HEK293T (cell line): ENCODE results near the gene TRIL.
A peak's percentile ranks its signal among the peaks of the same experiment; 100 is the strongest.

Source experiments
- CTCF ChIA-PET: fragments of 350-600 bp; formaldehyde crosslinking; extraction: SDS; loops from one replicate; lab custom pipeline; 2021; ENCODE audit warnings: antibody characterized with exemption, inconsistent platforms; lab: Yijun Ruan, JAX
- POLR2A ChIA-PET: fragments of 350-600 bp; formaldehyde crosslinking; extraction: SDS; loops from one replicate; lab custom pipeline; 2020; ENCODE audit warnings: antibody characterized with exemption, inconsistent platforms; lab: Yijun Ruan, JAX
- DNase-seq: peaks from one replicate; pipeline ENCODE4 v3.0.0; 2012; ENCODE audit warnings: mixed read lengths; ENCODE audit errors: extremely low spot score
- ARNT ChIP-seq: fragments of 450-650 bp; IDR thresholded peaks from 2 replicates; pipeline ENCODE4 v1.6.1; 2017; ENCODE audit warnings: mild to moderate bottlenecking
- BHLHE40 ChIP-seq: fragments of 450-650 bp; IDR thresholded peaks from 2 replicates; pipeline ENCODE4 v1.6.1; 2016; ENCODE audit warnings: mild to moderate bottlenecking, moderate library complexity, borderline replicate concordance
- CTBP1 ChIP-seq: fragments of 450-650 bp; IDR thresholded peaks from 2 replicates; pipeline ENCODE4 v1.6.1; 2016; ENCODE audit warnings: borderline replicate concordance
- ELF4 ChIP-seq: fragments of 450-650 bp; IDR thresholded peaks from 2 replicates; pipeline ENCODE4 v1.6.1; 2017; ENCODE audit warnings: antibody characterized with exemption
- FOXA1 ChIP-seq: fragments of 450-650 bp; IDR thresholded peaks from 2 replicates; pipeline ENCODE4 v1.6.1; 2016; ENCODE audit warnings: mild to moderate bottlenecking
- FOXK2 ChIP-seq: fragments of 450-650 bp; IDR thresholded peaks from 2 replicates; pipeline ENCODE4 v1.6.1; 2016; ENCODE audit warnings: mild to moderate bottlenecking
- FOXM1 ChIP-seq: fragments of 450-650 bp; IDR thresholded peaks from 2 replicates; pipeline ENCODE4 v1.6.1; 2017; ENCODE audit warnings: mild to moderate bottlenecking, borderline replicate concordance
- HDGF ChIP-seq: fragments of 450-650 bp; IDR thresholded peaks from 2 replicates; pipeline ENCODE4 v1.6.1; 2017; ENCODE audit warnings: antibody characterized with exemption, borderline replicate concordance
- L3MBTL2 ChIP-seq: fragments of 450-650 bp; conservative IDR thresholded peaks from 2 replicates; pipeline ENCODE4 v1.6.1; 2016; ENCODE audit warnings: mild to moderate bottlenecking
- LEF1 ChIP-seq: fragments of 450-650 bp; IDR thresholded peaks from 2 replicates; pipeline ENCODE4 v1.6.1; 2017; ENCODE audit warnings: mild to moderate bottlenecking, borderline replicate concordance
- NFRKB ChIP-seq: fragments of 450-650 bp; IDR thresholded peaks from 2 replicates; pipeline ENCODE4 v1.6.1; 2016; ENCODE audit warnings: mild to moderate bottlenecking, moderate library complexity
- PKNOX1 ChIP-seq: fragments of 450-650 bp; IDR thresholded peaks from 2 replicates; pipeline ENCODE4 v1.6.1; 2016
- SP1 ChIP-seq: fragments of 450-650 bp; IDR thresholded peaks from 2 replicates; pipeline ENCODE4 v1.6.1; 2017
- SUZ12 ChIP-seq: fragments of 450-650 bp; IDR thresholded peaks from 2 replicates; pipeline ENCODE4 v1.6.1; 2016; ENCODE audit warnings: mild to moderate bottlenecking
- TARDBP ChIP-seq: fragments of 450-650 bp; IDR thresholded peaks from 2 replicates; pipeline ENCODE4 v1.6.1; 2016
- ZNF384 ChIP-seq: fragments of 450-650 bp; IDR thresholded peaks from 2 replicates; pipeline ENCODE4 v1.6.1; 2016

The TRIL gene

GRCh38 chr7:28919510-28919909, 38.6 kb downstream of the TRIL start:
- CTCF ChIA-PET, result interaction anchor here (1.0 kb wide), 1 partner anchor 195 kb away, joined by 4 read pairs; no protein-coding TSS in a partner anchor
- TF ChIP-seq LEF1 (no peak), NFRKB (no peak), PKNOX1 (no peak), CTBP1 (no peak), HDGF (no peak), ARNT (no peak), SUZ12 (no peak), BHLHE40 (no peak), SP1 (no peak), ELF4 (no peak), FOXA1 (no peak), TARDBP (no peak), FOXK2 (no peak), L3MBTL2 (no peak), ZNF384 (no peak), FOXM1 (no peak)
- POLR2A ChIA-PET, result no interaction called here
- DNase-seq, result no peak

DNA sequence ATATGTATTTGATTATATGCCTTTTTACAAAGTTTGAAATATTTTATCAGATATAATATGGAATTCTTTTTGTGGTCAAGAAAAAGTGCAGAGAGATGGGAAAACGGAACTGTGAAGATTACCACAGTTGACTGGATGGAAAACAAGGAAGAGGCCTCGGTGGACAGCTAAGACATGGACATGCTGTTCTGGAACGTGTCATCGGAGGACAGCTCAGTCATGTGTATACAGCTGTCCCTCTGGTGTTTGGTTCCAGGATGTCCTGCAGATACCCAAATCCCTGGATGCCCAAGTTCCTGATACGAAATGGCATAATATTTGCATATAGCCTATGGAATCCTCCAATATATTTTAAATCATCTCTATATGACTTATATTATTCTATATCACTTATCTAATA, 49.4 kb downstream of the TRIL start:
- ChIA-PET CTCF (no interaction called here), POLR2A (no interaction called here)
- TF ChIP-seq ARNT, result no peak
- no peak for TF ChIP-seq FOXM1
- no peak for TF ChIP-seq PKNOX1
- TF ChIP-seq SP1, result no peak
- no peak for DNase-seq

- CTCF ChIA-PET, result interaction anchor here (1.0 to 1.1 kb wide), 3 partner anchors 14 to 185 kb away, joined by 3 to 4 read pairs (median 4); no protein-coding TSS in a partner anchor
- no peak for TF ChIP-seq L3MBTL2
- no peak for TF ChIP-seq FOXM1
- TF ChIP-seq BHLHE40, result no peak
- no peak for TF ChIP-seq FOXK2
- TF ChIP-seq FOXA1, result no peak
- no peak for TF ChIP-seq ELF4
- no peak for TF ChIP-seq LEF1
- TF ChIP-seq ARNT, result no peak
- no peak for TF ChIP-seq ZNF384
- TF ChIP-seq NFRKB, result no peak
- TF ChIP-seq CTBP1, result no peak
- no peak for TF ChIP-seq SP1
- TF ChIP-seq PKNOX1, result no peak
- TF ChIP-seq SUZ12, result no peak
- TF ChIP-seq TARDBP, result no peak
- no peak for TF ChIP-seq HDGF
- POLR2A ChIA-PET, result no interaction called here
- no peak for DNase-seq
Measured at GRCh38 chr7:28905464-28905863, 52.7 kb downstream of the TRIL start.

DNA sequence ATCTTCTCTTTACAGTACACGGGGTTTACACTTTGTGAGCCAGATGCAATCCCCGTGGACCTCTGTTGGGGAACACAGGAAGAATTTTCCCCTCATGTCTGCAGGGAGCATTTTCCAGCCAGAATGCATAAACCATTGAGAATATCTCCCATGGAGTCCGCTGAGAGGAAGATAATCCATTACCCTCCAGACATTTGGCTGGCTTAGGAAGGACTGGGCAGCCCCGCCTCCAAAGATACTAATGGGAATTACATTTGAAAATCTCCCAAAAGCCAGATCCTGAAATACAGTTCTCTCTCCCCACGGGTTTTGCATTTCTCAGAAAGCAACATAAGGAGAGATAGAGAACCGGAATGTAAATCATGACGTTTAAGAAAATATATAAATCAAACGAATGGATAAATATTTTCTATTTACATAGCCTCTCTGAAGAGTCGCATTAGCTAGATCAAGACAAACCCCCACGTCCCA, 53.5 kb downstream of the TRIL start:
- DNase-seq, result peak; percentile 30
- ChIA-PET POLR2A (no interaction called here), CTCF (interaction anchor here (1.0 kb wide), 2 partner anchors 17 kb away, joined by 4 to 5 read pairs; no protein-coding TSS in a partner anchor)
- TF ChIP-seq PKNOX1 (0 out of 2 replicates have a peak, but pooled peaks have one; percentile 10), ARNT (no peak), FOXA1 (no peak)

DNA sequence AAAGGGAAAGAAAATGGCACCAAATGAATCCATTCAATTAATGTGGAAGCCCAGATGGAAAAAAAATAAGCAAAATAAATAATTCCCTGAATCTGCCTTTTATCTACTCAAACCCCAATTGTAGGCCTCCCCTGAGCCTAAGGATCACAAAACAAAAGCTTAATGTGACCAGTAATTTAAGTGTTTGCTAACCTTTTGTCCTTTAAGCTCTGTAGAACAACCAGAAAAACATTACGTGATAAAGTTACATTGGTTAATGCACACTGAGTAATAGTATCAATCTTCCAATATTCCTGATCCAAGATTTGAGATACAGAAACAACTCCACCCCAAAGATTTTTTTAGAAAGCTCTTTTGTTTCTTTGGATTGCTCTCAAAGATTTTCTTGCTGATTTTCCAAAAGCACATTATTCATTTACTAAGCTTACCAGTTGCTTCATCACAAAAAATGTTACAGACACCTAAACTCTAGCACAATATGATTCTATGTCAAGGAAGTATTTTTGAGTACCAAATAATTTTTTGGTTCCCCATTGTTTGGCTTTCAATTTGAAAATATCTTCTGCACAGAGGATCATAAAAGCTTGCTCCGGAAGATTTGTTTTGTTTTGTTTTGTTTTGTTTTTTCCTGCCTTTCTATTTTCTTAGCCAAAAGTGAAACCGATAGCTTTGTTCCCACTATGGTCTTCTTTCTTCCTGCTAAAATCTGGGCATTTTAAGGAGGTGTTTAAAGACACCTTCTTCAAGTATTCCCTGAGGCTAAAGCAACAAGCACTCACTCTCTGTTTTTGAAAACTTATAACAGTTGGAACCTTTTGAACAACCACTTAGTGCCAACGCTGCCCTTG, 54.2 kb downstream of the TRIL start:
- POLR2A ChIA-PET, result no interaction called here
- TF ChIP-seq FOXK2 (no peak), SUZ12 (no peak), FOXA1 (no peak), ELF4 (no peak), L3MBTL2 (no peak), BHLHE40 (no peak), FOXM1 (no peak), PKNOX1 (no peak), TARDBP (no peak), ZNF384 (no peak), CTBP1 (no peak), SP1 (no peak), NFRKB (no peak), HDGF (no peak)
- CTCF ChIA-PET, result interaction anchor here (1.0 kb wide), 1 partner anchor 18 kb away, joined by 5 read pairs; no protein-coding TSS in a partner anchor
- DNase-seq, result no peak
